SU-DHL-6 (cell line): ENCODE results near the gene GDF7.

Source experiments
- H2AFZ ChIP-seq: fragments of 200-600 bp; sonication (generic); 2 replicates; pipeline ENCODE4 v1.6.1; 2014; ENCODE audit warnings: low read depth, mild to moderate bottlenecking, moderate library complexity, mixed read lengths, antibody characterized with exemption, low read length; ENCODE audit not compliant: severe bottlenecking
- H3F3A ChIP-seq: fragments of 200-600 bp; shearing (Covaris generic); 2 replicates; pipeline ENCODE4 v1.6.0; 2016; ENCODE audit warnings: antibody characterized with exemption, mild to moderate bottlenecking; ENCODE audit not compliant: insufficient read depth
- H3K27ac ChIP-seq: fragments of 200-600 bp; sonication (generic); 2 replicates; pipeline ENCODE4 v1.5.1; 2016; ENCODE audit warnings: low read depth, mild to moderate bottlenecking, low read length, moderate library complexity, mixed read lengths
- H3K27me3 ChIP-seq: fragments of 200-600 bp; sonication (generic), shearing (Covaris generic); 2 replicates; pipeline ENCODE4 v1.6.0; 2014; ENCODE audit warnings: mild to moderate bottlenecking, low read length
- H3K36me3 ChIP-seq: fragments of 200-600 bp; sonication (generic); 2 replicates; pipeline ENCODE4 v1.6.1; 2014; ENCODE audit warnings: mild to moderate bottlenecking, low read length, mixed read lengths
- H3K4me2 ChIP-seq: fragments of 300-600, 200-600 bp; shearing (Covaris generic), sonication (generic); 2 replicates; pipeline ENCODE4 v1.6.0; 2014; ENCODE audit warnings: low read length, low read depth, mild to moderate bottlenecking; ENCODE audit not compliant: poor library complexity, severe bottlenecking
- H3K4me3 ChIP-seq: fragments of 200-600 bp; sonication (generic); 2 replicates; pipeline ENCODE4 v1.5.1; 2014; ENCODE audit warnings: antibody characterized with exemption, low read length, mild to moderate bottlenecking, mixed read lengths; ENCODE audit not compliant: insufficient read depth, poor library complexity, severe bottlenecking
- H3K79me2 ChIP-seq: fragments of 200-600 bp; sonication (generic); 2 replicates; pipeline ENCODE4 v1.6.1; 2014; ENCODE audit warnings: mild to moderate bottlenecking, low read length, moderate library complexity; ENCODE audit not compliant: insufficient read depth
- H3K9ac ChIP-seq: fragments of 200-600 bp; sonication (generic); 2 replicates; pipeline ENCODE4 v1.7.0; 2014; ENCODE audit warnings: mild to moderate bottlenecking, low read length
- H3K9me2 ChIP-seq: fragments of 200-600 bp; sonication (generic); replicated peaks from 2 replicates; pipeline ENCODE4 v1.6.1; 2014; ENCODE audit warnings: low read length; ENCODE audit not compliant: insufficient read depth
- H3K9me3 ChIP-seq: fragments of 200-600 bp; sonication (generic); 2 replicates; pipeline ENCODE4 v1.6.1; 2014; ENCODE audit warnings: low read length, mixed read lengths; ENCODE audit not compliant: insufficient read depth
- H4K20me1 ChIP-seq: fragments of 200-600 bp; sonication (generic); 2 replicates; pipeline ENCODE4 v1.6.1; 2014; ENCODE audit warnings: low read depth, mild to moderate bottlenecking, antibody characterized with exemption, low read length, moderate library complexity, mixed read lengths
- EZH2phosphoT487 ChIP-seq: fragments of 200-600 bp; sonication (generic), shearing (Covaris generic); conservative IDR thresholded peaks from 2 replicates; pipeline ENCODE4 v1.6.1; 2018; ENCODE audit warnings: mild to moderate bottlenecking, antibody characterized with exemption, low read length, moderate library complexity, mixed read lengths
- TF ChIP-seq, protein P1 (sequence below): fragments of 200-600 bp; sonication (generic); IDR thresholded peaks from one replicate; pipeline ENCODE4 v1.5.1; 2017; ENCODE audit warnings: antibody characterized with exemption, mild to moderate bottlenecking, low read length, moderate library complexity; ENCODE audit not compliant: insufficient read depth, poor library complexity, severe bottlenecking

GDF7 gene

DNA sequence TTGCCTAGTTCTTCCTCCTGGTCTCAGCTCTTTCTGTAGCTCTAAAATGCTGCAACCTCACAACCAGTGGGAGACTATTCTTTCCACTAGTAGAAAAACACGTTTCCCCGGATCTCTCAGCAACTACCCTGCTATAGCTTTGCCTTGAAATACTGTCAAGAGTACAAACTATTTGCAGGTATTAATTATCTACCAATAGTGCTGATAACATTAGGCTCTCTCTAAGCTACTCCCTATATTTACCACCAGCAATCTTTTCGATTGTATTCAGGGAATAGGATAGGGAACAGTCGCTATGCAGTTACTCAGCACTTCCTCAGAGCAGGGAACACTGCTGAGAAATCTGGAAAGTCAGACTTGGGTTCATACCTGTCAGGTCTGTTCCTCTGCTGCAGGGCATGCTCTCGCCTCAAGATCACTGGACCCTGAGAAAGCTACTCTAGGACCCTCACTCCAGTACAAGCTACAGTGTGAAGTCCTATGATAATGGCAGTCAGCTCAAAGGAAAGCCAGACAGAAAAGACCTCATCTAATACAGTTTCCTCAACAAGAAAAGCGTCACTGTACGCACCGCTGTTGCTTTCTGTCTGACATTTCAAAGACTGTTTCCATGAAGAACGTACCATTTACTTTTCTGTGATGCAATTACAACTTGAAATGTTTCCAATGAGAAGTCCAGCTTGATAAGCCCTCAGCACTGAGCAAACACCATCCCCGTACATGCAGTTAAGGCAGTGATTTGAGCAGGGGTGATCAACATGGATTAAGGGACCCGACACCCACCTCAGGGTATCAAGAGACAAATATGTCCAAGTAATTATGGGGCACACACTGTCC lies 22.7 kb downstream of the GDF7 start:
- H3K79me2 ChIP-seq = no peaks in the 10 kb centered on the region; the same call in 1 of the 2 replicates
- H3K4me3 ChIP-seq = no peak overlapping the region
- H3K27ac ChIP-seq = no peak overlapping the region
- no peak overlapping the region for H3K9ac ChIP-seq
- H3K9me3 ChIP-seq = no peaks in the 10 kb centered on the region
- H3K36me3 ChIP-seq = no peaks in the 10 kb centered on the region
- no peaks in the 10 kb centered on the region for H4K20me1 ChIP-seq
- no peaks in the 10 kb centered on the region for H3K9me2 ChIP-seq
- no peak for TF ChIP-seq EZH2phosphoT487
- TF ChIP-seq, protein P1, sequence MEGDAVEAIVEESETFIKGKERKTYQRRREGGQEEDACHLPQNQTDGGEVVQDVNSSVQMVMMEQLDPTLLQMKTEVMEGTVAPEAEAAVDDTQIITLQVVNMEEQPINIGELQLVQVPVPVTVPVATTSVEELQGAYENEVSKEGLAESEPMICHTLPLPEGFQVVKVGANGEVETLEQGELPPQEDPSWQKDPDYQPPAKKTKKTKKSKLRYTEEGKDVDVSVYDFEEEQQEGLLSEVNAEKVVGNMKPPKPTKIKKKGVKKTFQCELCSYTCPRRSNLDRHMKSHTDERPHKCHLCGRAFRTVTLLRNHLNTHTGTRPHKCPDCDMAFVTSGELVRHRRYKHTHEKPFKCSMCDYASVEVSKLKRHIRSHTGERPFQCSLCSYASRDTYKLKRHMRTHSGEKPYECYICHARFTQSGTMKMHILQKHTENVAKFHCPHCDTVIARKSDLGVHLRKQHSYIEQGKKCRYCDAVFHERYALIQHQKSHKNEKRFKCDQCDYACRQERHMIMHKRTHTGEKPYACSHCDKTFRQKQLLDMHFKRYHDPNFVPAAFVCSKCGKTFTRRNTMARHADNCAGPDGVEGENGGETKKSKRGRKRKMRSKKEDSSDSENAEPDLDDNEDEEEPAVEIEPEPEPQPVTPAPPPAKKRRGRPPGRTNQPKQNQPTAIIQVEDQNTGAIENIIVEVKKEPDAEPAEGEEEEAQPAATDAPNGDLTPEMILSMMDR = no peak
- no peak overlapping the region for H3K4me2 ChIP-seq
- H3K27me3 ChIP-seq = no peaks in the 10 kb centered on the region
- no peaks in the 10 kb centered on the region for H3F3A ChIP-seq
- H2AFZ ChIP-seq = no peak overlapping the region

DNA sequence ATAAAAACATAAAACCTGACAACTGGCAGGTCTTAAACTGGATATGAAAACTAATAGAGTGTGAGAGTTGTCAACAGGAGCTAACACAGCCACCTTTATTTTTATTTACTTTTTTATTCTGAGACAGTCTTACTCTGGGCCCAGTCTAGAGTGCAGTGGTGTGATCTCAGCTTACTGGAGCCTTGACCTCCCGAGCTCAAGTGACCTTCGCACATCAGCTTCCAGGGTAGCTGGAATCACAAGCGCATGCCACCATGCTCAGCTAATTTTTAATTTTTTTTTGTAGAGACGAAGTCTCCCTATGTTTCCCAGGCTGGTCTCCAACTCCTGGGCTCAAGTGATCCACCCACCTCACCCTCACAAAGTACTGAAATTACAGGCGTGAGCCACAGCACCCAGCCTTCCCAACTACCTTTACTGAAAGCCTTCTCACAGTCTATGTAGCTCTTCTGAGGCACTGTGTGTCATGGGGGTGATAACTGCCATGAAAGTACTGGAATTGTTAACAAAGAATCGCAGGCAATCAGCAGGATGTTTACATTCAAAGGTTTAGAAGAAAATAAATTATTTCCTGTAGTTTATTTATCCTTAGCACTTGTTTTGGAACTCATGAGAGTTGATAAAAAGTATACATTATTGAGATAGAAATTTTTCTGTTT lies 24.3 kb downstream of the GDF7 start:
- Histone ChIP-seq H3K4me3 (no peak overlapping the region), H3K4me2 (no peak overlapping the region), H3K79me2 (no peaks in the 10 kb centered on the region; the same call in 1 of the 2 replicates), H4K20me1 (no peaks in the 10 kb centered on the region), H3F3A (no peaks in the 10 kb centered on the region), H3K27ac (no peak overlapping the region), H2AFZ (no peak overlapping the region), H3K9me2 (no peaks in the 10 kb centered on the region), H3K9me3 (no peaks in the 10 kb centered on the region), H3K9ac (no peak overlapping the region), H3K27me3 (no peaks in the 10 kb centered on the region), H3K36me3 (no peaks in the 10 kb centered on the region)
- no peak for TF ChIP-seq EZH2phosphoT487
- TF ChIP-seq, protein P1 = no peak

DNA sequence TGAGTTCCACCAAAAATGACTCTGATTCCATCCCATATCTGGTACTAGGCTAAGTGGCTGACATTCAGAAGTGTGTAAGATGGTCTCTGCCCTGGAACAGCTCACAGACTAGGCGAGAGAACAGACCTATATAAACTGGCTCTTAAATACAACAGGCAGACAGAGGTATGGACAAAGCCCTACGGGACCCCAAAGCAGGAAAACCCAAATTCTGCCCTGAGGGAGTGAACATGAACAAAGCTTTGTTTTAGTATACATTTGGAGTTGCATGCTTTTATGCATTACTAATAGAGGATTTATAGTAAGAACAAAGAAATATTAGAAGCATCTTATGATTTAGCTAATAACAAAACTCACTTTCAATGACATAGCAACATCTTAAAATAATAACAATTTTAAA lies 25.1 kb downstream of the GDF7 start:
- no peak overlapping the region for H3K4me3 ChIP-seq
- no peak overlapping the region for H2AFZ ChIP-seq
- no peak overlapping the region for H3K9ac ChIP-seq
- H3K27me3 ChIP-seq = no peaks in the 10 kb centered on the region
- no peaks in the 10 kb centered on the region; the same call in 1 of the 2 replicates for H3K79me2 ChIP-seq
- no peaks in the 10 kb centered on the region for H3K9me3 ChIP-seq
- TF ChIP-seq, protein P1 = no peak
- no peak for TF ChIP-seq EZH2phosphoT487
- H4K20me1 ChIP-seq = no peaks in the 10 kb centered on the region
- no peak overlapping the region for H3K27ac ChIP-seq
- H3K9me2 ChIP-seq = no peaks in the 10 kb centered on the region
- H3K36me3 ChIP-seq = no peaks in the 10 kb centered on the region
- no peak overlapping the region for H3K4me2 ChIP-seq
- H3F3A ChIP-seq = no peaks in the 10 kb centered on the region
